ENCODE data around the gene ZBTB14. TPM values are rescaled to one million over a fixed set of nuclear protein-coding genes. Genes with fewer than 3 reads are reported as not detected.

The ZBTB14 gene
- total RNA-seq, 1 experiment from 2014 or later, result 8.2 TPM

- H3K79me2 ChIP-seq (ENCODE audit: insufficient read depth, low read length), result no peaks in the 10 kb centered on the region
- H4K20me1 ChIP-seq (ENCODE audit: insufficient read depth), result no peaks in the 10 kb centered on the region
- H3K27ac ChIP-seq (ENCODE audit: low read depth, low read length), result no peak overlapping the region
- RAD21 ChIA-PET (ENCODE audit: low non-redundant PET in 1 of 2, low total read pairs in 2 of 2, uncharacterized antibody in 2 of 2, unreplicated experiment in 2 of 2), result no interaction called here
- CTCF ChIA-PET, result no interaction called here
- no peak for TF ChIP-seq EZH2phosphoT487 (IDR thresholded peaks at IDR 0.05; ENCODE audit: borderline replicate concordance)
- TF ChIP-seq ZNF274 (IDR thresholded peaks at IDR 0.05; ENCODE audit: low read depth, low read length), result no peak
- TF ChIP-seq SP1 (IDR thresholded peaks at IDR 0.05; ENCODE audit: low read depth), result no peak
- no peak for TF ChIP-seq ELF1 (IDR thresholded peaks at IDR 0.05; ENCODE audit: borderline replicate concordance, low read depth)
- no peak for TF ChIP-seq ATF3 (IDR thresholded peaks at IDR 0.05)
- TF ChIP-seq JUND (IDR thresholded peaks at IDR 0.05), result no peak
- TF ChIP-seq POLR2AphosphoS5 (IDR thresholded peaks at IDR 0.05; ENCODE audit: low read depth, low read length), result no peak
- no peak for TF ChIP-seq RAD21 (IDR thresholded peaks at IDR 0.05; ENCODE audit: low read depth)
- TF ChIP-seq MAX (IDR thresholded peaks at IDR 0.05), result no peak
- TF ChIP-seq TCF7L2 (IDR thresholded peaks at IDR 0.05; ENCODE audit: borderline replicate concordance, extremely low read depth, insufficient read depth, insufficient read length), result no peak
- no peak for TF ChIP-seq REST (IDR thresholded peaks at IDR 0.05; ENCODE audit: low read depth)
- no peak for TF ChIP-seq ZBTB33 (IDR thresholded peaks at IDR 0.05; ENCODE audit: extremely low read depth, insufficient replicate concordance, low read length)
- no peak for TF ChIP-seq EZH2 (IDR thresholded peaks at IDR 0.05)
- H2AFZ ChIP-seq (ENCODE audit: low read depth, low read length, poor library complexity, severe bottlenecking), result no peak overlapping the region
- ATAC-seq (no peak), DNase-seq (ENCODE audit: low read depth, low spot score) (no peak)
- intact Hi-C loops (cut with micrococcal nuclease), result no loop called here
- H3K4me1 ChIP-seq (ENCODE audit: control insufficient read depth in 1 of 2, insufficient read depth in 2 of 2, low read length in 2 of 2), result no peaks in the 10 kb centered on the region
- H3K36me3 ChIP-seq (ENCODE audit: control insufficient read depth in 1 of 2, insufficient read depth in 2 of 2, low read length in 2 of 2), result no peaks in the 10 kb centered on the region
- BruUV-seq (replicated peaks), result no TSS peak
- POLR2A ChIA-PET, result no interaction called here
- H3K9ac ChIP-seq (ENCODE audit: low read length), result no peak overlapping the region
- H3K4me2 ChIP-seq (ENCODE audit: low read length), result no peak overlapping the region
- H3K27me3 ChIP-seq (ENCODE audit: insufficient read depth, low read length), result no peaks in the 10 kb centered on the region
- no peaks in the 10 kb centered on the region for H3K9me3 ChIP-seq (ENCODE audit: control insufficient read depth in 1 of 2, insufficient read depth in 1 of 2, low read depth in 1 of 2, low read length in 2 of 2)
- H3K4me3 ChIP-seq (replicated peaks in 1 of 2; ENCODE audit: low read depth in 1 of 2, low read length in 2 of 2), result no peak overlapping the region
- no peaks in the 10 kb centered on the region for H3K9me2 ChIP-seq (ENCODE audit: insufficient read depth)
Measured at GRCh38 chr18:5311301-5311989, 15.9 kb upstream of the ZBTB14 start.
